Embryonic facial prominence (tissue), 1 donor: ENCODE data around the gene ST6GALNAC6.
"Not testable (repeated sequence)": the region's sequence is repeated elsewhere in the genome, so short reads cannot be mapped to it uniquely, and the experiment has no call there.

Experiments used
- DNase-seq: peaks from one replicate; pipeline ENCODE4 v3.0.0-alpha.2; 2016; ENCODE audit errors: extremely low spot score

The ST6GALNAC6 gene

DNA sequence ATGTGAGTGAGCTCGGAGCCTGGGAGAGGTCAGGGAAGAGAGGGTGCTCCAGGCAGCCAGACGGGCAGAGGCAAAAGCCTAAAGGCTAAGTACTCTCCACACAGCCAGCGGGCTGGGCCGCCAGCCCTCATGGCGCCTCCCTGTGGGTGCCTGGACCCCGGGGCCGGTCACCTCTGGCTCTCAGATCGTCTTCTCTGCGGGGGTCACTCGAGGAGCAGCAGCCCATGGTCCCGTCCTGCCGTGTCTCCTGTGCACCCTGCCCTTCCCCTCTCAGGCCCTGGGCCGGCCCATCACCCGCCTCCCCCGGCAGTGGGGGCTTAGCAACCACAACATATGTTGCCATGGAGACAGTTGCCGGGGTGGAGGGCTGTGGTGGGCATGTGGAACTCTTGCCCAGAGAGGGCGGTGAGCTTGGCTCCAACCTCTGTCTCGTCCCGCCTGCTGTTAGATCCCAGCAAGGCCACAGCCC is 26.1 kb downstream of the ST6GALNAC6 start:
- no peak for DNase-seq

DNA sequence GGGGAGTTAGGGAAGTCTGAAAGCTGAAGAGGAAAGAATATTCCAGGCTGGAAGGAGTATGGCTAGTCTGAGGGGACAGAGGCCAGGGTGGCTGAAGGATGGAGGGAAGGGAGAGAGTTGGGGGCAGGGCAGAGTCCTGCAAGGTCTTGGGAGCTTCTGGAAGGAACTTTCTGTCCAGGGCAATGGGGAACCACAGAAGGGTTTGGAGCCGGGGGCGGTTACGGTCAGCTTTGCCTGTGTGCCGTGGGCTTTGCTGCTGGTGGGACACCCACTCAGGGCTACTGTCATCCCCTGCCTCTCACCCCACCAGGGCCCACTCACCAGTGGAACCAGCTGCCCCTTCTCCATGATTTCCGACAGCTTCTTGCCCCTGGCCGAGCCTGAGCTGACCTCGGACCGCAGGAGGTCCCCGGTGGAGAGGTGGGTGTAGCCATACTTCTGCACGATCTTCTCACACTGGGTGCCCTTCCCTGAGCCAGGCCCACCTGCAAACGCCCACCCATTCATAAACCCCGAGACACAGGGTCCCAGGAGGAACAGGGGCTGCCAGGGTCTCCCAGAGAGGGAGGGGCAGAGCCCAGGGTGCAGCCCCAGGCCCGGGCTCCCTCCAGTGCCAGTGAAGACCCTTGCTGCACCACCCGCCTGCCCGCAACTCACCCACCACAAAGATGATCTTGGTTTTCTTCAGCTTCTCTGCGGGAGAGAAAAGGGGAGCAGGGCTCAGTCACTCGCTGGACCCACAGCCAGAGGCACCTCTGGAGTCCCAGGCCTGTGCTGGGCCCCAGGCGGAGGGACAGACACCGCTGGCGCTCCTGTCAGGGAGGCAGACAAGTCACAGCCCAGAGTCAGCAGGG is 26.8 kb downstream of the ST6GALNAC6 start:
- no peak for DNase-seq

DNA sequence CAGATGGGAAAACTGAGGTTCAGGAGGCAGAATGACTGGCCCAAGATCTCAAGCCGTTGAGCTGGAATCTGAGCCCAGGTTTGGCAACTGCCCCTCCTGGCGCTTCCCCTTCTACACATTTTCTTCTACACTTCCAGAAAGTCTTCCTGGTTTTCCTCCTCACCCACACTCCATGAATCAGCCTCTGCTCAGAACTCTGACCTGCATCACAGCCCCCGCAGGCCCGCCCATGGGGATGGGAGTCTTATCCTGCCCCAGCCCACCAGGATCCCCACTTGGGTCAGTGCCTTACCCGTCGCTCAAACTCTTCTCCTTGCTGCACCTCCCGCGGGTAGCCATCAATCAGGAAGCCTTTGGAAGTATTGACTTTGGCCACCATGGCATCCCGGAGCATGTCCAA is 27.9 kb downstream of the ST6GALNAC6 start:
- DNase-seq, result no peak

DNA sequence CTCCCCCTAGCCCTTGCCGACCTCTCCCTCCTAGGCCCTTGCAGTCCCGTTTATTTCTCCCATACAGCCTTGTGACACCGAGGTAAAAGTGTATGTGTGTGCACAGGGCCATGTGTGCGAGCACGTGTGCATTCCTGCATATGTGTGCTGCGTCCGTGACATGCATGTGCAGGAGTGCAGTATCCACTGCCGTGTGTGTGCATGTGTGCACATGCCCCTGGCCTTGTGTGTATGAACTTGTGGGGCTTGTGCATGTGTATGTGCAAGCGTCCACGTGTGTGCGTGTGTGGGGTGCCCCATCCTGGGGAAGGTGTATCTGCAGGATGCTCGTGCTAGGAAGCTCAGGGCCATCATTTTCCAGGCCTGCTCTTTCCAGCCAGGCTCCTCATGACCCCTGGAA is 28.5 kb downstream of the ST6GALNAC6 start:
- no peak for DNase-seq

DNA sequence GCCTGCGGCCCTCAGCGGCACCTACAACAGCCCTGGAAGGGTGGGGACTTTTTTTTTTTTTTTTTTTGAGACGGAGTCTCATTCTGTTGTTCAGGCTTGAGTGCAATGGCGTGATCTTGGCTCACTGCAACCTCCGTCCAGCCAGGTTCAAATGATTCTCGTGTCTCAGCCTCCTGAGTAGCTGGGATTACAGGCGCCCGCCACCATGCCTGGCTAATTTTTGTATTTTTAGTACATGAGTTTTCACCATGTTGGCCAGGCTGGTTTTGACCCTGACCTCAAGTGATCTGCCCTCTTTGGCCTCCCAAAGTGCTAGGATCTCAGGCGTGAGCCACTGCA is 29.3 kb downstream of the ST6GALNAC6 start:
- DNase-seq, result not testable (repeated sequence)

DNA sequence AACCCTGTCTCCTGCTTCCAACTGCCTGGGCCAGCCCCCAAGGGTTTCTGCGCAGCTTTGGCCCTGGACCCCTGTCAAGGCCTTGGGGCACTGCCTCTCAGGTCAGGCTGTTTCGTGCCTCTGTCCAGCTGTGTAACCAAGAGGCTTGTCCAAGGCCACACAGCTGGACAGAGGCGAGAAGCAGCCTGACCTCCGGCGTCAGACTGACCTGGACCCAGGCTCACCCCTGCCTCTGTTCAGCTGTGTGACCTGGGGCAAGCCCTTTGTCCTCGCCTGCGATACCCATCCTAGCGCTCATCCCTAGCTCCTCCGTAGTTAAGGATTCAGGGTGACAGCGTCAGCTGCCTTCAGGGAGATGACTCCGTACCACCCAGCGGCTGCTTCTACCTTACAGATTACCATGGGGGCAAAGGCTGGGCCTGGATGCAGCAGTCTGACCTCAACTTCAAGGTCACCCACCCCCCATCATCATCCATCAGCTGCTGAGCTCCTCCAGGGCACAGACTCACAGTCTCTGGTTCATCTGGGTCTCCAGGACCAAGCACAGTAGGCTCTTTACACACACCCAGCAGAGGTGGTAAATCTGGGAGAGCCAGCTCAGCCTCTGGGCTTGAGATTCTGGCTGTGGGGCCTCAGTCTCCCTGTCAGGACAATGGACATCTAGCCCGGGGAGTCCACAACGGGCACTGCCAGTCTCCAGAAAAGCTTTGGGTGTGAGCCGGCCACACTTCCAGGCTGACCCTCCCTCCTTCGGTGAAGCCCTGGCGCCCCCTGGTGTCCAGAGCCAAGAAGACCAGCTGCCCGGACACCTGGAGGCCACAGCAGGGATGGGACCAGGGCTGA is 29.9 kb downstream of the ST6GALNAC6 start:
- no peak for DNase-seq

DNA sequence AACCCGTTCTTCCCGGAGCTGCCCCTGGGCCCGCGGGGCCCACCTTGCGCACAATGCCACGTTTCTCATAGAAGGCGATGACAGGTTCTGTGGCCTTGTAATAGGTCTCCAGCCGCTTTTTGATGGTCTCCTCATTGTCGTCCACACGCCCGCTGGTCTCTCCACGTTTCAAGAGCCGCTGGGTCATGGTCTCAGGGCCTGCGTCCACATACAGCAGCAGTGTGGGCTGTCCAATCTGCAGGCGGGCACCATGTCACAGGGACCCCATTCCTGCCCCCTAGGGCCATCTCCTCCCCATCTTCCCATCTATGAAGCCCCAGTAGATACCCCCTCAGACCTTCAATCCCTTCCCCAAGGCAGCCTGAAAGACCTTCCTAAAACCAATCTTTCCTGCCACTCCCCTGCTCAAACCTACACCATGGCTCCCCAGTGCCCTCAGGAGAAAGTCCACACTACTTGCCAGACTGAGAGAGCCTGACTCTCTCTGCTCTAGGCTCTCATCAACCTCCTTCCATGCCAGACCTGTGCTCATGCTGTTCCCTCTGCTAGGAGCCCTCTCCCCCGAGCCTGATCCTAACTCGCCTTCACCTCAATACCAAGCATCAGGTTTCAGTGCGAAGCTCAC is 31.0 kb downstream of the ST6GALNAC6 start:
- DNase-seq, result no peak

DNA sequence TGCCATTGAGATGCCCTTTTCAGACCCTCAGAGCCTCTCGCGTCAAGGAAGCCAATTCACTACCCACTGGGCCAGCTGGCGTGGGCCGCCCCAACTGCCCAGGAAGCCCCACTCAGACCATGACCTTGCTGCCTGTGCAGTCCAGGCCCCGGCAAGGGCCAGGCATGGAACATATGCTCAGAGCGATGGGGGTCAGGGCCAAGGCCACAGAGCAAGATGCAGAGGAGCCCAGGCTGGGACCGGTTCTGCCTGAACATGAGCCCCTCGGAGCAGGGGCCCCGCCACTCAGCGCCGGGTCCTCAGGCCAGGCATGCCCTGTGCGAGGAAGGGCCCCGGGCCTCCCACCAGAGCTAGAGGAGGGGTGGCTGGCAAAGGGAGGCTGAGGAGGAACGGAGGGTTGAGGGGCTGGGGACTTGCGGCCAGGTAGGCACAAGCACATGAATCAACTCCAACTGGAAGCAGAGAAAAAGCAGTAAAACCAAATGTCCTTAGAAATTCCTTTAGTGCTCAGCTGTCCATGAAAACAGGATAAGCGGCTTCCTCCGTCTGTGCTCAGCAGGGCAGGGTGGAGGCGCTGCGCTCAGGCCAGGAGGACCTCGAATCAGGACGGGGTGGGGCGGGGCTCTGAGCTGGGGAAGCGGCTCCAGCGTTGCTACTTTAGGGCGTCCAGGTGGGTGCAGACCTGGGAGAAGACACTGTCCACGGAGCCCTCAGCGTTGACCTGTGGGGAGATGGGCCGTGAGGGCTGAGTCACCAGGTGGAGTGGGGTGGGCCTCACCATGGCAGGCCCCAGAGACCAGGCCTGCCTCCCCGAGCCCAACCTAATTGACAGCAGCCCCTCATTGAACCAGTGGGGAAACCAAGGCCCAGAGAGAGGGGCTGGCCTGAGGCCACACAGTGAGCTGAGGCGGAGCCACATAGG is 31.8 kb downstream of the ST6GALNAC6 start:
- DNase-seq, result no peak

DNA sequence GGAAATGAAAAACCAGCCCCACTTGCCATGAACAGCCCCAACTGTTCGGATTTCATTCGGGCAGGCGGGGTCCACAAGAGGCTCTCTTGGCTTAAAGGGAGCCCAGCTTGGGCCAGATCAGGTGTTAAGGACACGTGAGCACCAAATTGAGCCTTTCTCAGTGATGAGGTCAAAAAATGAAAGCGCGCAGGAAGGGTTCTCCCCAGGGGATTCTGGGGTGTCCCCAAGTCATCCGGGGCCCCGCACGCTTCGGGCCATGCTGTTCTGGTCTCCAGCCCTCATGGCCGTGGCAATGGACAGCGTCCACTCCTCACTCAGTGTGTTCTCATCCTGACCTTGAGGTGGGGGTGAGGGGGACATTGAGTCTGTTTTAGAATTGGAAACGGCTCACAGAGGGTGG is 32.9 kb downstream of the ST6GALNAC6 start:
- no peak for DNase-seq

DNA sequence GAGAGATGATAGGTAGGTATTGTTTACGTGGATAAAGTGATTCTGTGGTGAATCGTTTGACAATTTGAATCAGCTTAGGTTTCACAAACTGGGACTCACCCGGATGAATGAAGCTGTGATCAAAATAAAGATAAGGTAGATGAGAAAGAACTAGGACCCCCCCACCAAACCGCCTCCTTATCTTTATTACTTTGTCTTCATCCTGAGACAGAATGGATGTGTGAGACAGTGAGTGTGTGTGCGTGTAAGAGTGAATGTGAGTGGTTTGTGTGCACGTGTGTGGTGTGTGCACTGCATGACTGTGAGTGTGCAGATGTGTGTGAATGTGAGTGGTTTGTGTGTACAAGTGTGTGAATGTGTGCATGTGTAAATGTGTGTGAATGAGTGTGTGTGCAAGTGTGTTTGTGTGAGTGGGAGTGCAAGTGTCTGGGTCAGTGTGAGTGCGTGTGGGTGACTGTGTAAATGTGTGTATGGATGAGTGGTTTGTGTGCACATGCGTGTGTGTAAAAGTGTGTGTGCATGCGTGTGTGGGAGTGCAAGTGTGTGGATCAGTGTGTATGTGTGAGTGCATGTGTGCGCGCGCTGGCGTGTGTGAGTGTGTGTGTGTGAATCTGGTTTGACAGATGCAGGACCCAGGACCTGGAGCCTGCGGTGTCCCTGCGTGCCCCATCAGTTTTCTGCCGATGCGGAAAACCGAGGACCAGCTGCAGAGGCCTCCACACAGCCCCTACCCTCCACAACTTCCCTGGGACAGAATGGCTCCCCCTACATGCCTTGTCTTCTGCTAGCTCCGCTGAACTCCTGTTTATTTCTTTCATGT is 33.5 kb downstream of the ST6GALNAC6 start:
- DNase-seq, result no peak

DNA sequence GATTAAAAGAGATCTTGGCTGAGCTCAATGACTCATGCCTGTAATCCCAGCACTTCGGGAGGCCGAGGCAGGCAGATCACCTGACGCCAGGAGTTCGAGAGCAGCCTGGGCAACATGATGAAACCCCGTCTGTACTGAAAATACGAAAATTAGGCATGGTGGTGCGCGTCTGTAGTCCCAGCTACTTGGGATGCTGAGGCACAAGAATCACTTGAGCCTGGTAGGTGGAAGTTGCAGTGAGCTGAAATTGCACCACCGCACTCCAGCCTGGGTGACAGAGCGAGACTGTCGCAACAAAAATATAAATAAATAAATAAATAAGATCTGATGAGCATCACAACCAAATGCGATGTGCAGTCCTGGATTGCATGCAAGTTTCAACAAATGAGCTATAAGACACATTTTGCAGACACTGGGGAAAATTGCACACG is 36.2 kb downstream of the ST6GALNAC6 start:
- no peak for DNase-seq

DNA sequence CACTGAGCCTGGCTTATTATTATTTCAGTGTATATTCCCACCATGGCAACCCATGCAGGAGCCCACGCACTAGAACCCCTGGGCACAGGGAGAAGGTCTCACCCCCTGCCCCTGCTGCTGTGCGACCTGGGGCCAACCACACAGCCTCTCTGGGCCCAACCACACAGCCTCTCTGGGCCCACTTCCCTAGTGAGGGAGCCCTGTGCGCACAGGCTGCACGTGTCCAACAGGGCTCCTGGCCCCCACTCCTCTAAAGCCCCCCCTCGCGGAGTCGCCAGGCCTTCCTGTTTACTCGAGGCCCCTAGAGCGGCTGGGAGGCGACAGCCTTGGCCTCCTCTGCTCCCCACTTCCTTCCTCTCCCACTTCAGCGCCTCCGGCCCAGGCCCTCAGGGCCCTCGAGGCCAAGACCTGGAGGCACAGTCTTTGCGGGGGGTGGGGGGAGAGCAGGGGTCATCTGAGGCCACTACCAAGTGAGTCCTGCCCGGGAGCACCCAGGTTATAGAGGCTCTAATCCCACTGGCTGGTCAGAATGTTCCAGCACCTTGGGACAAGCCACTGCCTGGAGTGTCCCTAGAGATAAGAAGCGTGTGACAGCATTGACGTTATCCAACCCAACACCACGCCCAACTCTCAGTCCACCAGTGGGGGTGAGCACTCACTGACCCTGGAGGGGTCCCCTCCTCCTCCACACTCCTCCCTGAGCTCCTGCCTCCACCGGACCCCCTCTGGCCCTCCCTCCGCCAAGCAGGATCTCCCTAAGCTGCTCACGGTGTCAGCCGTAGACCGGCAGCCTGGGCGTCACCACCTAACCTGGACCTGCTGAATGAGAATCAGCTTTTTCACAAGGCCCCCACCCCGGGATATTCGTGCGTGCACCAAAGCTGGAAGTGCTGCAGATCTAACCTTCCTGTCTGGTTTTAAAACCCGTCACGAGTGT is 37.1 kb downstream of the ST6GALNAC6 start:
- DNase-seq, result no peak

DNA sequence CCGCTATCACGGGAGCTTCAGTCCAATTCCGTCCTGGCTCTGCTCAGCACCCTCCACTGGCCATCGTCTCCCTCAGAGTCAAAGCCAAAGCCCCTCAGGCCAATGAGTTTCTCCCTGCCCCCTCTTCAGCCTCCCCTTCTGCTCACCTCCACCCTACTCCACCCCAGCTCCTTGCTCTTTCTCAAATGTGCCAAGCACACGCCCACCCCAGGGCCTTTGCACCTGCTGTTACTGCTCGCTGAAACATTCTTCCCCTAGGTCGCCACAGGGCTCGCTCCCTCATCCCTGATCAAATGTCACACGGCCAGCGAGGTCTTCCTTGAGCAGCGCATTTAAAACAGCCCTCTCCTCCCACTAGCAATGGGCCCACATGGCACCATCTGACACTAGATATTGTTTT is 38.6 kb downstream of the ST6GALNAC6 start:
- no peak for DNase-seq

DNA sequence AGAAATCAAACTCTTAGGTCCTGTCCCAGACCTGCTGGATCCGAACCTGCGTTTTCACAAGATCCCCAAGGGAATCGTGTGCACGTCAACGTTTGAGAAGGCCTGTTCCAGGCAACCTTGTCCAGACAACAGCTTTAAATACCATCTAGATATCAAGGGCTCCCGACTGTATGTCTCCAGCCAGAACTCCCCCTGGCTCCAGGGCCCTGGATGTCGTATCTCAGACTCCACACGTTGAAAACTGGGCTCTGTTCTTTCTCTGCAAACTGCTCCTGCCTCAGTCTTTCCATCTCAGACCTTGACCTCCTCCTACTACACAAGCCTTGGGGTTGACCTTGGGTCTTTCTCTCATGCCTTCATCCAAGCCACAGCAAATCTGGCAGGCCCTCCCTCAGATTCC is 39.1 kb downstream of the ST6GALNAC6 start:
- no peak for DNase-seq

DNA sequence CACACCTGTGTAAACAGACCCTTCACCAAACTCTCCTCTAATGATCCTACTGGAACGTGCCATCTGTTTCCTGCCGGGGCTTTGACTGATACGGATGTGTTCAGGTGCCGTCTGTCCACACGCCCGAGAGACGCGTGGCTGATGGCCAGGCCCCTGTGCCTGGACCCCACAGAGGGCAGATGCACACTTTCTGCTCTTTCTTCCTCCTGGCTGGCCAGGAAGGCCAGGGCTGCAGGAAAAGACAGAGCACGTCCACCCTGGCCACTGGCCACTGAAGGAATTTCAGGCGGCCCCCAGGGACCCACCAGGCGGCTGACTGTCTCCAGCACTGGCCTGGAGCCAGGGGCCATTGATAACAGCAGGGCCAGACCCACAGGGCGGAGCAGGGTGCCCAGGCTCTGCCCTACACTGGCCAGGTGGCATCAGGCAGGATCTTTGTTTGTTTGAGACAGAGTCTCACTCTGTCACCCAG is 41.3 kb downstream of the ST6GALNAC6 start:
- DNase-seq, result no peak

DNA sequence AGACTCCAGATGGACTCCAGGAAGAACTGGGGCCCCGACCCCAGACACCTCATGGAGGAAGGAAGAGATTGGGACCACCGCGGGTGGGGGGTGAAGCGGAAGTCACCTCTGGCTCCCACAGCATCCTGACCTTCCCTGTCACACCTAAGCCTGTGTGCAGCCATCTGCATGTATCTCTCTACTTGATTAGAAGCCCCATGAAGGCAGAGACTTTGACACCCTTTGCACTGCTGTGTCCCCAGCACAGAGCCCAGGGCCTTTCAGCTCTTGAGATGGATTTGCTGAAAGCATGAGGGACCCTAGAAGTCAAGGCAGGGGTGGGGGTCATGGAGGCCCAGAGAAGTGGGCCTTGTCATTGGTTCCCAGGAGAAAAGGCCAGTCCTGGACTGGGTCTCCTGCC is 42.1 kb downstream of the ST6GALNAC6 start:
- DNase-seq, result no peak

DNA sequence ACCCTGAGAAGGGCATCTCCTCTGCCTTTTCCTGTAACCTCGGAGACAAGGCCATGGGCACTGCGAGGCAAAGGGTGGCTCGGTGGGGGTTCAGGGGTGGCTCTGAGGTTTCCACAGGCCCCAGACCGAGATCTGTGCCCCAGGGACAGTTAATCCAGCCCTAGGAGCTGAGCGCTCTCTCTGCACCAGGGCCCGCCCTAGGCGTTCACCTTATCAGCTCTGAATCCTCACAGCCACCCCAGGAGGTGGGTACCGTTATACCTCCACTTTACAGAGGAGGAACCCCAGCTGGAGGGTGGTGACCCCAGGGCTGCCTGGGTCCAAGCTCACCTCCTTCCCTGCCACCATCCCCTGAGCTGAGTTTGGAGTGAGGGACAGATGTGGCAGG is 42.7 kb downstream of the ST6GALNAC6 start:
- DNase-seq, result no peak

DNA sequence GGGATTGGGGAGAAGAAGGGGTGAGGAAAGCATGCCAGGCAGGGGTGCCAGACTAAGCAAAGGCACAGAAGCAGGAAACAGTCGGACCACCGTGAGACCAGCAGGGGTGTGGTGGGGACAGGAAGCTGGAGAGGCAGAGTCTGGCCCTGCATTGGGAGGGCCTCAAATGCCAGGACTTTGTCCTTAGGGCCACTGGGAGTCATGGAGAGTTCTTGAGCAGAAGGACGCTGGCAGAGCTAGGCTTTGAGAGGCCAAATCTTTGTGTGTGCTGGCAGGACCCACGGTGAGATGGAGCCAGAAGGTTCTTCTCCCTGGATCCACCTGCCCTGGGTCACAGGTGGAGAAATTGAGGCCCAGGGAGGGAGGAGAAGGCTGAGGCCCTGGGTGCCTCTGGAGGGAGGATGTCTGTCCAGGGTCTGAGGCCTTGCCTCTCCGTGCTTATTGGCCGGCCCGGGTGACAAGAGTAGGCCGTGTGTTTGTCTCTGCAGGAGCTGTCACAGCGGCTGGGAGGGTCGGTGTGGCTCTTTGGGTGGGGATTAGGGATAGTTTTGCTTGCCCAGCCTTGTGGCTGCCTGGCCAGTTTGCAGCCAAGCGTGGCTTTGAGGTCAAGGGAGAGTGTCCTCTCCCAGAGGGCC is 43.2 kb downstream of the ST6GALNAC6 start:
- no peak for DNase-seq

DNA sequence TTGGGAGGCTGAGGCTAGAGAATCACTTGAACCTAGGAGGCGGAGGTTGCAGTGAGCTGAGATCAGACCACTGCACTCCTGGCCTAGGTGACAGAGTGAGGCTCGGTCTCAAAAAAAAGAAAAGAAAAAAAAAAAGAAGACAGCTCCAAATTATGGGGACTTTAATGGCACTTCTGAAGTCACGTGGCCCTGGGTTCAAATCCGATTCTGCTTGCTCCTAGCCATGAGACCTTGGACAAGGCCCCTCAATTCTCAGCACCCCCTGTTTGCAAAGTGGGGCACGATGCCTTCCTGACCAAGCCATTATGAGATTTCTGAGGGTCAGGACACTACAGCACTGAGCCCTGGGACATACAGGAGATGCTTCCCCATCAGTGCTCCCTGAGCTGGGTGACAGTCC is 43.9 kb downstream of the ST6GALNAC6 start:
- DNase-seq, result no peak
